Activated effector memory CD4-positive, alpha-beta T cell treated with Interleukin-2 at 50 U/mL for 16 hours (primary cell): ENCODE results near the gene SPOCK2.

Source experiments
- DNase-seq: peaks from one replicate; pipeline ENCODE4 v3.0.0-alpha.2; 2020

SPOCK2 gene

DNA sequence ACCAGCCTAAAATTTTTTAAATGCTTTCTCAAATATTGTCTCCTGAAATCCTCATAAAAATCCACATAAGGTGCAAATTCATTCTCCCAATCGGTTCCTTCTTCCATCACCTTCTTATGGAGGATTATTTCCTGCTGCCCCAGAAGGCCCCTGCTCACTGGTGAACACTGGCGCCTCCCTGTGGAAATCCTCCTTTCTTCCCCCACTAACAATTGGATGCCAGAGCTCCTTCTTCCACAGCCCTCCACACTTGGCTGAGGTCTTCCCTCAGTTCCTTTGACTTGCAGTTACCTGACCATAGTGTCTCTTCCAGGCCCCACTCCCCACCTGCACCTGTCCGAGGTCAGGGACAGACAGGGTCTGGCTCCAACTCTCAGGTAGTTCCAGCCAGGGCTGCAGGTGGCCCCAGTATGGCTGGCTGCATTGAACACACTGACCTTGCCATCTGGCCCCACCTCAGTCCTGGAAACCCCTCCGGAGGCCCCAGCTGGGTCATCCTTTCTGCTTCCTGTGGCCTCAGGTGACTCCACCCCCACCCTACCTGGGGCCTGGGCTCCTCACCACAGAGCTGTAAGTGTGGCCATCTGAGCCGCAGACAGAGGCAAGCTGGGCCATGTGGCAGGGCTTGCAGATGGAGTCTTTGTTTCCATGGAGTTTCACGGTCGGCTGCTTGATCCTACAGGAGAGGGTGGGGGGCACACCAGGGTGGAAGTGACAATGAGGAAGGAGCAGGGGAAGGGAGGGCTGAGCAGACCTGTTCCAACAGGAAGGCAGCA is 18.4 kb downstream of the SPOCK2 start:
- no peak for DNase-seq

- no peak for DNase-seq
These were observed 19.4 kb downstream of the SPOCK2 start for GRCh38 chr10:72068901-72069446.

GRCh38 chr10:72068126-72068765 is 20.1 kb downstream of the SPOCK2 start:
- DNase-seq, result no peak

DNA sequence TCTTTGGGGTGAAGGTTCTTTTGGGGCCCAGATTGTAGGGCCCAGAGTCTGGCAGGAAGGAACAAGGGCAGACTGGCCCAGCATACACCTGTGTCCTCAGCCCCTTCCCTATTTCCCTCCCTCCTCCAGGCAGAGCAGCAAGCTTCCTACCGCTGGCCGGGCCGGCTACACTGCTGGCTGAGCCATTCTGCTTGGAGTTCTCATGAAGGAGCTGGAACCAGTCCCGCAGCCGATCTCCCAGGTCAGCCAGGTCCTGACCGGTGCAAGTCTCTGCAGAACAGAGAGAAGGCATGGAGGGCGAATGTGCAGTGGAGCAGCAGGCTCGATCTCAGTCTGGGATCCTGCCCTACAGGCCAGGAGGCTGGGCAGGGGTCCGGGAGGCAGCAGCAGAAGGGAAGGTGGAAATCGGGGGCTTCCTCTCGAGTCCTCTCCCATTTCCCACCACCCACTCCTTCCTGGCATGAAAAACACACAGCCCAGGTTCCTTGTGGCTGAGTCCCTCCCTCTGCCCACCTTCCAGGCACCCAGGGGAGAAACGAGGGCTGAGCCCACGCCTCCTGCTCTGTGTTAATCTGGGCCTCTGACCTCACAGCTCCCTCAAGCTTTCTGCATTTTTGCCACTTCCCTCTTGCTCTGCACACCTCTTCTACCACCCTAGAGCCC is 20.8 kb downstream of the SPOCK2 start:
- no peak for DNase-seq

GRCh38 chr10:72066318-72067284 is 21.8 kb downstream of the SPOCK2 start:
- DNase-seq, result no peak

GRCh38 chr10:72065439-72066025 is 22.8 kb downstream of the SPOCK2 start:
- DNase-seq, result no peak

DNA sequence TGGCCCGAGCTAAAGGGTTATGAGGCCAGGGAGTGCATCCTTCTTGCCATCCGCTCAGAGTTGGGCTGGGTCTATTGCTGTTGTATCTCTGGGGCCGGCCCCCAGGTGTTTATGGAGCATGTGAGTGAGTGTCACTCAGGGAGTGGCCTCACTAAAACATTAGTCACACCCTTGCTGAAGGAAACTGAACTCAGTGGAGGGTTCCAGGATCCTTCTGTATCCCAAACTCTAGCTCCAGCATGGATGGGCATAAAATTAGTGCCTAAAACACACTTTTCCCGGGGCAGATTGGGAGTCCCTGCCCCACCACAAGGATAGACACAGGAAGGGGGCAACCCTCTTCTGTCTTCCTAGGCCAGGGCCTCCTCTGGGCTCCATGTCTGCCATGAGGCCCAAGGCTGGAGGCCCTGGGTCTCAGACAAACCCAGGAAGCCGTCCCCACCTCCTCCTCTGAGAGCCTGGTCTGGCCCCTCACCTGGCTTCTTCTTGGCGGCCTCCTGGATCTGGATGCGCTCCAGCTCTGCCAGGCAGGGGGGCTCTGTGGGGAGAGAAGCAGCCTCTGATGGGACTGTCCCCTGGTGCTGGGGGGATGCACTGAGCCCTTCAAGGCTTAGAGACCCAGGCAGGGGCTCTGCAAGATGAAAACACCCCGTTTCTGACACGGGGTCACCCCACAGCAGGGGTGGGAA is 24.5 kb downstream of the SPOCK2 start:
- no peak for DNase-seq

- no peak for DNase-seq
These were observed 25.3 kb downstream of the SPOCK2 start for GRCh38 chr10:72062832-72063702.

GRCh38 chr10:72062382-72062781 is 26.0 kb downstream of the SPOCK2 start:
- no peak for DNase-seq

- DNase-seq, result no peak
These were observed 26.4 kb downstream of the SPOCK2 start for GRCh38 chr10:72061930-72062329.

GRCh38 chr10:72061491-72061890 is 26.9 kb downstream of the SPOCK2 start:
- no peak for DNase-seq

GRCh38 chr10:72059843-72060822 is 28.2 kb downstream of the SPOCK2 start:
- DNase-seq, result no peak

GRCh38 chr10:72058989-72059842 is 29.1 kb downstream of the SPOCK2 start:
- no peak for DNase-seq

DNA sequence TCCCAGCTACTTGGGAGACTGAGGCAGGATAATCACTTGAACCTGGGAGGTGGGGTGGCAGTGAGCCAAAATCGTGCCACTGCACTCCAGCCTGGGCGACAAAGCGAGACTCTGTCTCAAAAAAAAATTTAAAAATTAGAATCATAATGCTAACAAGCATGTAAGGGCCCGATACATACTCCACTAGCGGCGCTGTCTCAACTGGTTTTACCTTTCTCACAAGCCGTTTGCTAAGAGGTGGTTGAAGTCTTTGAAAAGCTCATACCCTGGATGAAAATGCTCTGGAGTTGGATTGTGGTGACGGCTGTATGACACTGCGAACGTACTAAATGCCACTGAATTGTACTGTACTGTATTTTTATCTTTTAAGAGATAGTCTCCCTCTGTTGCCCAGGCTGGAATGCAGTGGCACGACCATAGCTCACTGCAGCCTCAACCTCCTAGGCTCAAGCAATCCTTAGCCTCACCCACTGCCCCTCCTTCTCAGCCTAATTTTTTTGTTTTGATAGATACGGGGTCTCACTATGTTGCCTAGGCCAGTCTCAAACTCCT is 29.9 kb downstream of the SPOCK2 start:
- no peak for DNase-seq

GRCh38 chr10:72056932-72057751 is 31.2 kb downstream of the SPOCK2 start:
- DNase-seq, result no peak

DNA sequence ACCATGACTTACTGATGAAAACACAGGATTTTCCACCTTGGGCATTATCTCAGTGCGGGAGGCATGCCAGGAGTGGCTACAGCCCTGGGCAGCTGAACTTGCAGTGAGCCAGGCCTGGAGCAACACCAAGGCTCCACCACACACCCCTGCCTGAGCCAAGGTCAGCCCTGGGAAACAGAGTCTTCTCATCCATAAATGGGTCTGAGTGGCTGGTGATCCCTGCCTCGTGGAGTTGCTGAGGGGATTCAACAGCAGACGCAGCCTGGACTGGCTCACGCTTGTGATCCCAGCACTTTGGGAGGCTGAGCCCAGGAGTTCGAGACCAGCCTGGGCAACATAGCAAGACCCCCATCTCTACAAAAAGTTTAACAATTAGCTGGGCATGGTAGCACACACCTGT is 32.2 kb downstream of the SPOCK2 start:
- no peak for DNase-seq

DNA sequence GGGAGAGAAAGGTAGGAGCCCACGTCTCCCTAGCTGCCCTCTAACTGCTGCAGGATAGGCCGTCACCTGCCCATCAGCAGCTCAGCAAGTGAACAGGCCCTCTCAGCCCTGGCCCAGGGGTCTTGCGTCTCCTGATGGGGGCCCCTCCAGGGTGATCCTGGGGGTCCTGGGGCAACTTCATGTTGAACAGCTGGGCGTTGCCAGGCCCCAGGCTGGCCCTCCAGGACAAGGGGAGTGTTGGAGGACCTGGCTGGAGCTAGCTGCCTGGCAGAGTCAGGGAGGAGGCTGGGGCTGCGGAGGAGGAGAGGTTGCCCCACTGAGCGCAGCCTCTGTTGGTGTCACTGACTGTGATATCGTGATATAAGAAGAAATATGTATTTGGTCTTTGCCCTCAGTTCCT is 34.7 kb downstream of the SPOCK2 start:
- no peak for DNase-seq
